OCI-M2 (cell line): Measurements from ENCODE around the gene ARL8B.
"Not testable (repeated sequence)": the region's sequence is repeated elsewhere in the genome, so short reads cannot be mapped to it uniquely, and the experiment has no call there.

Source experiments
- DNase-seq: peaks from one replicate; lab custom pipeline; 2025; ENCODE audit not compliant: unreplicated experiment; lab: John Stamatoyannopoulos, UW

ARL8B gene

GRCh38 chr3:5110337-5110736, 11.8 kb upstream of the ARL8B start:
- no peak for DNase-seq

GRCh38 chr3:5112043-5112442, 10.0 kb upstream of the ARL8B start:
- DNase-seq, result no peak

GRCh38 chr3:5113726-5114125, 8.4 kb upstream of the ARL8B start:
- not testable (repeated sequence) for DNase-seq

GRCh38 chr3:5115506-5116162, 6.5 kb upstream of the ARL8B start:
- no peak for DNase-seq

GRCh38 chr3:5116538-5116937, 5.6 kb upstream of the ARL8B start:
- DNase-seq, result no peak

- no peak for DNase-seq
Measured at GRCh38 chr3:5120446-5120845, 1.6 kb upstream of the ARL8B start.

- DNase-seq, result no peak
Measured at GRCh38 chr3:5122741-5123706, 932 bp downstream of the ARL8B start.

- DNase-seq, result no peak
Measured at GRCh38 chr3:5123937-5124336, 1.8 kb downstream of the ARL8B start.

GRCh38 chr3:5126586-5126985, 4.5 kb downstream of the ARL8B start:
- no peak for DNase-seq

- DNase-seq, result no peak
Measured at GRCh38 chr3:5128849-5129248, 6.8 kb downstream of the ARL8B start.

- DNase-seq, result no peak
Measured at GRCh38 chr3:5133239-5134018, 11.3 kb downstream of the ARL8B start.

GRCh38 chr3:5134019-5134391, 11.9 kb downstream of the ARL8B start:
- no peak for DNase-seq

- no peak for DNase-seq
Measured at GRCh38 chr3:5134499-5134898, 12.4 kb downstream of the ARL8B start.

- DNase-seq, result no peak
Measured at GRCh38 chr3:5136211-5136918, 14.3 kb downstream of the ARL8B start.

- no peak for DNase-seq
Measured at GRCh38 chr3:5136919-5137429, 14.9 kb downstream of the ARL8B start.

- DNase-seq, result no peak
Measured at GRCh38 chr3:5138214-5138981, 16.3 kb downstream of the ARL8B start.

- DNase-seq, result no peak
Measured at GRCh38 chr3:5140230-5140621, 18.1 kb downstream of the ARL8B start.

- DNase-seq, result no peak
Measured at GRCh38 chr3:5140839-5141238, 18.7 kb downstream of the ARL8B start.

- no peak for DNase-seq
Measured at GRCh38 chr3:5141760-5142159, 19.7 kb downstream of the ARL8B start.

GRCh38 chr3:5143464-5143863, 21.4 kb downstream of the ARL8B start:
- DNase-seq, result no peak
